ENCODE data around the gene EPOP.

DNA sequence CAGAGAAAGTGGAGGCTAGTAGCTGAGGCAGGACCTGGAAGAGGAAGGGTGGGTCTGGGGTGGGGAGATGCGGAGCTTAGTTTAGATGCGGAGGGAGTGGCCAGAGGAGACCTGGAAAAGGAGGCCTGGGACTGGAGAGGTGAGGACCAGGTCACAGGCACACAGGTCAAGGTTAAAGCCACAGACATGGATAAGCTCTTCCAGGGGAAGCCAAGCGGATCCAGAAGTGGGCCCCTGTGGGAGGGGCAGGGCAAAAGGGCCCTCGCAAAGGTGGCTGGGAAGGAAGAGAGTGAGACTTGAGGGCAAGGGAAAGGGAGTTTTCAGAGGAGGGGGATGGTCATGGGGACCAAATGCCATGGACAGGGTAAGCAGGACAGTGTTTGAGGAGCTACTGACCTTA is 16.4 kb upstream of the EPOP start:
- TF ChIP-seq POLR2AphosphoS5 (IDR thresholded peaks at IDR 0.05; ENCODE audit: low read depth, low read length) = no peak
- no peak for TF ChIP-seq POLR2A (IDR thresholded peaks at IDR 0.05; ENCODE audit: low read depth, low read length)
- TF ChIP-seq TAF1 (IDR thresholded peaks at IDR 0.05; ENCODE audit: low read depth, low read length) = no peak
- no peak for TF ChIP-seq POU2F2 (IDR thresholded peaks at IDR 0.05; ENCODE audit: low read depth, low read length)
- TF ChIP-seq PAX5 (IDR thresholded peaks at IDR 0.05; ENCODE audit: insufficient read depth, low read length, severe bottlenecking) = no peak
- TF ChIP-seq SPI1 (IDR thresholded peaks at IDR 0.05; ENCODE audit: low read depth, low read length) = no peak

All from GM12891 (cell line).